Fibroblast of villous mesenchyme (primary cell): ENCODE results near the gene MACROD2. TPM values are rescaled to one million over a fixed set of nuclear protein-coding genes. Genes with fewer than 3 reads are reported as not detected.

ENCODE experiments used
- DNase-seq: peaks from one replicate; pipeline ENCODE4 v3.0.0-alpha.2; 2010; ENCODE audit warnings: low read depth
- H3K4me3 ChIP-seq: 2 replicates; pipeline ENCODE4 v1.5.1; 2011; ENCODE audit warnings: low read depth, mild to moderate bottlenecking, low read length
- CTCF ChIP-seq: IDR thresholded peaks from 2 replicates; pipeline ENCODE4 v1.5.1; 2012; ENCODE audit warnings: low read depth, mild to moderate bottlenecking, low read length; ENCODE audit not compliant: insufficient read depth
- total RNA-seq: library from RNA; depleted of rRNA; stranded (reverse); fragments of >200 nt; gene quantifications from 2 replicates; pipeline ENCODE4 v1.2.3, GENCODE V29; 2012

Gene MACROD2
- total RNA-seq, 1 donor: 1.7 TPM

- no peak for TF ChIP-seq CTCF
- no peak for DNase-seq
- H3K4me3 ChIP-seq: no peak overlapping the region
Observed at GRCh38 chr20:14701326-14701725, 706.0 kb downstream of the MACROD2 start.

GRCh38 chr20:14706555-14706954, 711.2 kb downstream of the MACROD2 start:
- DNase-seq: no peak
- no peak for TF ChIP-seq CTCF

GRCh38 chr20:14707026-14707680, 711.8 kb downstream of the MACROD2 start:
- no peak for DNase-seq
- TF ChIP-seq CTCF: no peak

More at GRCh38 chr20:14706555-14706954, 711.2 kb downstream of the MACROD2 start:
- H3K4me3 ChIP-seq: no peak overlapping the region

GRCh38 chr20:14707865-14708596, 712.7 kb downstream of the MACROD2 start:
- peak; percentile 17 for DNase-seq
- H3K4me3 ChIP-seq: no peak overlapping the region
- TF ChIP-seq CTCF: no peak

More at GRCh38 chr20:14707026-14707680, 711.8 kb downstream of the MACROD2 start:
- H3K4me3 ChIP-seq: no peak overlapping the region

DNA sequence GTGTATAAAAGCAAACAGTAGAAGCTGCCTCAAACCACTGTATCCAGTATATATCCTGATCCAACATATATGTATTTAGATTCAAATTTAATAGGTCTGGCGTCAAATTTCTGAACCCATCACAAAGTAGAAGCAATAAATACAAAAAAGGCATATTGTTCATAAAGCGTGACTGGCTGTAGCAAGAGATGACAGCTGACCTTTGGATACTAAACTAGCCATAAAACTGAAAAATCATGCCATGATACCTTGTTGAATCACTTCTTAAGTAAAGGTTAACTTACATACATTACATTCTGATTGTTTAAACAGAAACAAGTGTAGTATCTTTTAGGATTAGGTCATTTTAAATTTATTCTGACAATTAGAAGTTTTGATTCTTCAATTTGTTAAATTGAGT, 714.1 kb downstream of the MACROD2 start:
- no peak for TF ChIP-seq CTCF
- DNase-seq: no peak

GRCh38 chr20:14710951-14711350, 715.6 kb downstream of the MACROD2 start:
- no peak for TF ChIP-seq CTCF
- no peak overlapping the region for H3K4me3 ChIP-seq
- no peak for DNase-seq

More for the DNA sequence above, 714.1 kb downstream of the MACROD2 start:
- H3K4me3 ChIP-seq: no peak overlapping the region
